ENCODE measurements around the gene WNT5B.

WNT5B gene

GRCh38 chr12:1650978-1651361 lies 21.9 kb downstream of the WNT5B start:
- DNase-seq (ENCODE audit: low spot score), result no peak

GRCh38 chr12:1651946-1652345 lies 22.9 kb downstream of the WNT5B start:
- DNase-seq (ENCODE audit: low spot score), result no peak

- no peak for DNase-seq (ENCODE audit: low spot score)
Measured at GRCh38 chr12:1655225-1655788, 26.3 kb downstream of the WNT5B start.

- DNase-seq (ENCODE audit: low spot score), result no peak
Measured at GRCh38 chr12:1656902-1657301, 27.9 kb downstream of the WNT5B start.

GRCh38 chr12:1657688-1658087 lies 28.7 kb downstream of the WNT5B start:
- no peak for DNase-seq (ENCODE audit: low spot score)

- no peak for DNase-seq (ENCODE audit: low spot score)
Measured at GRCh38 chr12:1660304-1661187, 31.5 kb downstream of the WNT5B start.

GRCh38 chr12:1661553-1662335 lies 32.7 kb downstream of the WNT5B start:
- peak; percentile 96 for DNase-seq (ENCODE audit: low spot score)

GRCh38 chr12:1662761-1663439 lies 33.9 kb downstream of the WNT5B start:
- no peak for DNase-seq (ENCODE audit: low spot score)

- DNase-seq (ENCODE audit: low spot score), result no peak
Measured at GRCh38 chr12:1663440-1664132, 34.6 kb downstream of the WNT5B start.

- DNase-seq (ENCODE audit: low spot score), result no peak
Measured at GRCh38 chr12:1665366-1665765, 36.3 kb downstream of the WNT5B start.

- DNase-seq (ENCODE audit: low spot score), result no peak
Measured at GRCh38 chr12:1666215-1666614, 37.2 kb downstream of the WNT5B start.

GRCh38 chr12:1666685-1667162 lies 37.7 kb downstream of the WNT5B start:
- no peak for DNase-seq (ENCODE audit: low spot score)

- no peak for DNase-seq (ENCODE audit: low spot score)
Measured at GRCh38 chr12:1668833-1669543, 40.0 kb downstream of the WNT5B start.

GRCh38 chr12:1670358-1671268 lies 41.6 kb downstream of the WNT5B start:
- no peak for DNase-seq (ENCODE audit: low spot score)

GRCh38 chr12:1676043-1676442 lies 47.0 kb downstream of the WNT5B start:
- no peak for DNase-seq (ENCODE audit: low spot score)

- DNase-seq (ENCODE audit: low spot score), result no peak
Measured at GRCh38 chr12:1680804-1681492, 51.9 kb downstream of the WNT5B start.

GRCh38 chr12:1681493-1681807 lies 52.4 kb downstream of the WNT5B start:
- no peak for DNase-seq (ENCODE audit: low spot score)

- DNase-seq (ENCODE audit: low spot score), result no peak
Measured at GRCh38 chr12:1688086-1688710, 59.2 kb downstream of the WNT5B start.

- DNase-seq (ENCODE audit: low spot score), result peak; percentile 97
Measured at GRCh38 chr12:1690578-1691122, 61.6 kb downstream of the WNT5B start, which contains the start of gene ADIPOR2. Gene ADIPOR2, plus strand, starts transcription at chr12:1691070. Its CDS starts 63,274 bp downstream, at chr12:1754344.

Measured in Ammon's horn (tissue), 1 donor.